Gastroesophageal sphincter (tissue), 3 donors: Measurements from ENCODE around the gene ARHGAP22.

Experiments
- CTCF ChIP-seq, 4 experiments: fragments of 200-600 bp in 2 of 4; fragments of 450-650 bp in 2 of 4; sonication (generic) in 1 of 4; IDR thresholded peaks; one replicate each; pipeline ENCODE4 v1.5.1; 2017 to 2019; ENCODE audit warnings: antibody characterized with exemption in 4 of 4, mild to moderate bottlenecking in 2 of 4, moderate library complexity in 2 of 4
- POLR2A ChIP-seq, 2 donors: fragments of 450-650 bp; IDR thresholded peaks; one replicate each; pipeline ENCODE4 v1.6.1; 2017; ENCODE audit warnings: antibody characterized with exemption in 2 of 2, mild to moderate bottlenecking in 2 of 2, moderate library complexity in 1 of 2
- POLR2AphosphoS5 ChIP-seq: sonication (generic); formaldehyde crosslinking; IDR thresholded peaks from one replicate; pipeline ENCODE4 v1.6.1; 2017; ENCODE audit warnings: antibody characterized with exemption

GRCh38 chr10:48503293-48503911 is 101.5 kb downstream of the ARHGAP22 start:
- no peak for TF ChIP-seq CTCF (IDR thresholded peaks at IDR 0.05)
- TF ChIP-seq POLR2A (IDR thresholded peaks at IDR 0.05), result no peak
- no peak for TF ChIP-seq POLR2AphosphoS5
